ENCODE data around the gene GRM1.

DNA sequence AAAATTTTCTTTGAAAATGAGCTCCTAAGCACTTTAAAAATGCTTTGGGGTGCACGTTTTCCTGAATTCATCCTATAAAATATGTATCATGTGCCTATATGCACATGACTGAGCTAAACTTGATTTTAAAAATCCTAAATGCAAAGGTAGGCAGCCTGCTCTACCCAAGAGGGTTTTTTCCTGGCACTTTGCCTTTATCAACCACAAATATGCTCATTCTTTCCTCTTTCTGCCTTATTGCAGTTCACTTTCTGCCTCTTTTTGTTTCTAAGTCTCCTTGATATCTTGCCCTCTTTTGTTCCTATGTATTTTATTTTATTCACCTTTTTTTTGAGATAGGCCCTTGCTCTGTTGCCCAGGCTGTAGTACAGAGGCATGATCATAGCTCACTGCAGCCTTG lies 229.3 kb downstream of the GRM1 start:
- TF ChIP-seq, protein P1, sequence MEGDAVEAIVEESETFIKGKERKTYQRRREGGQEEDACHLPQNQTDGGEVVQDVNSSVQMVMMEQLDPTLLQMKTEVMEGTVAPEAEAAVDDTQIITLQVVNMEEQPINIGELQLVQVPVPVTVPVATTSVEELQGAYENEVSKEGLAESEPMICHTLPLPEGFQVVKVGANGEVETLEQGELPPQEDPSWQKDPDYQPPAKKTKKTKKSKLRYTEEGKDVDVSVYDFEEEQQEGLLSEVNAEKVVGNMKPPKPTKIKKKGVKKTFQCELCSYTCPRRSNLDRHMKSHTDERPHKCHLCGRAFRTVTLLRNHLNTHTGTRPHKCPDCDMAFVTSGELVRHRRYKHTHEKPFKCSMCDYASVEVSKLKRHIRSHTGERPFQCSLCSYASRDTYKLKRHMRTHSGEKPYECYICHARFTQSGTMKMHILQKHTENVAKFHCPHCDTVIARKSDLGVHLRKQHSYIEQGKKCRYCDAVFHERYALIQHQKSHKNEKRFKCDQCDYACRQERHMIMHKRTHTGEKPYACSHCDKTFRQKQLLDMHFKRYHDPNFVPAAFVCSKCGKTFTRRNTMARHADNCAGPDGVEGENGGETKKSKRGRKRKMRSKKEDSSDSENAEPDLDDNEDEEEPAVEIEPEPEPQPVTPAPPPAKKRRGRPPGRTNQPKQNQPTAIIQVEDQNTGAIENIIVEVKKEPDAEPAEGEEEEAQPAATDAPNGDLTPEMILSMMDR (IDR thresholded peaks at IDR 0.05) = no peak
- TF ChIP-seq POLR2A (IDR thresholded peaks at IDR 0.05; ENCODE audit: low read depth) = no peak
- no peak for TF ChIP-seq EP300 (IDR thresholded peaks at IDR 0.05)
